K562 (cell line): ENCODE results near the gene FBN1. TPM values are rescaled to one million over a fixed set of nuclear protein-coding genes. Genes with fewer than 3 reads are reported as not detected.

Source experiments
- E4F1 ChIP-seq: fragments of 250-450 bp; sonication (Bioruptor Pico); IDR thresholded peaks from 2 replicates; pipeline ENCODE4 v1.5.0; 2021; ENCODE audit warnings: mild to moderate bottlenecking, borderline replicate concordance
- ELK3 ChIP-seq: fragments of 450-650 bp; formaldehyde crosslinking; IDR thresholded peaks from 2 replicates; pipeline ENCODE4 v1.4.0; 2020; ENCODE audit warnings: mild to moderate bottlenecking
- FOXP1 ChIP-seq: sonication (generic); formaldehyde crosslinking; IDR thresholded peaks from 2 replicates; pipeline ENCODE4 v1.8.0; 2022; ENCODE audit warnings: mild to moderate bottlenecking, missing genetic modification reagents
- GTF2E2 ChIP-seq: fragments of 200-800 bp; sonication (Bioruptor generic); IDR thresholded peaks from 2 replicates; pipeline ENCODE4 v1.6.1; 2016; ENCODE audit warnings: missing genetic modification characterization, missing compliant biosample characterization
- MAFK ChIP-seq: IDR thresholded peaks from 2 replicates; pipeline ENCODE4 v1.6.1; 2011; ENCODE audit warnings: low read length, improper control_type of control experiment
- MYBL2 ChIP-seq, 2 experiments: fragments of 450-650 bp in 1 of 2; sonication (generic) in 1 of 2; formaldehyde crosslinking in 1 of 2; IDR thresholded peaks; 2 replicates each; pipeline versions ENCODE4 v1.6.1 to v1.8.1; 2017 to 2022; ENCODE audit warnings: borderline replicate concordance in 1 of 2, inconsistent platforms in 1 of 2, low read depth in 1 of 2, mild to moderate bottlenecking in 1 of 2, missing genetic modification reagents in 1 of 2, moderate library complexity in 1 of 2
- NFE2L1 ChIP-seq: fragments of 450-650 bp; IDR thresholded peaks from 2 replicates; pipeline ENCODE4 v1.6.1; 2016; ENCODE audit warnings: missing genetic modification characterization, low read depth, mild to moderate bottlenecking, missing compliant biosample characterization, moderate library complexity, borderline replicate concordance
- POLR3A ChIP-seq: IDR thresholded peaks from 2 replicates; pipeline ENCODE4 v1.6.1; 2011; ENCODE audit warnings: borderline replicate concordance, mild to moderate bottlenecking, moderate library complexity; ENCODE audit not compliant: insufficient read length, insufficient read depth; ENCODE audit errors: extremely low read depth
- RBBP5 ChIP-seq: fragments of 200-600 bp; sonication (generic); IDR thresholded peaks from 2 replicates; pipeline ENCODE4 v1.6.1; 2012; ENCODE audit warnings: borderline replicate concordance, mild to moderate bottlenecking, low read length, control low read depth, inconsistent platforms; ENCODE audit not compliant: insufficient read depth, poor library complexity, severe bottlenecking
- RBM22 ChIP-seq: fragments of 200-400 bp; formaldehyde crosslinking; IDR thresholded peaks from 2 replicates; pipeline ENCODE4 v1.6.1; 2018; ENCODE audit warnings: low read length, low read depth; ENCODE audit not compliant: poor library complexity, severe bottlenecking
- SRF ChIP-seq, 2 experiments: fragments of 250-450, 450-650 bp in 1 of 2; sonication (Bioruptor Pico) in 1 of 2; sonication (generic) in 1 of 2; formaldehyde crosslinking; IDR thresholded peaks; 2 replicates each; pipeline versions ENCODE4 v1.5.0 to v1.5.1; 2020 to 2022; ENCODE audit warnings: mild to moderate bottlenecking in 1 of 2, missing genetic modification reagents in 1 of 2
- TCF7 ChIP-seq: sonication (generic); IDR thresholded peaks from 2 replicates; pipeline ENCODE4 v1.6.1; 2016; ENCODE audit warnings: antibody characterized with exemption, borderline replicate concordance
- ZBTB9 ChIP-seq: fragments of 450-650 bp; formaldehyde crosslinking; IDR thresholded peaks from 2 replicates; pipeline ENCODE4 v1.4.0; 2020; ENCODE audit warnings: mild to moderate bottlenecking, moderate library complexity
- ZHX1 ChIP-seq: fragments of 150-350 bp; conservative IDR thresholded peaks from 2 replicates; pipeline ENCODE4 v1.6.1; 2014; ENCODE audit warnings: low read length
- ZNF121 ChIP-seq: sonication (generic); formaldehyde crosslinking; conservative IDR thresholded peaks from 2 replicates; pipeline ENCODE4 v1.8.0; 2022; ENCODE audit warnings: missing genetic modification reagents
- ZNF217 ChIP-seq: sonication (generic); formaldehyde crosslinking; IDR thresholded peaks from 2 replicates; pipeline ENCODE4 v1.8.0; 2022; ENCODE audit warnings: mild to moderate bottlenecking, missing genetic modification reagents
- ZNF282 ChIP-seq: sonication (generic); formaldehyde crosslinking; IDR thresholded peaks from 2 replicates; pipeline ENCODE4 v1.8.1; 2023; ENCODE audit warnings: missing genetic modification reagents
- ZNF764 ChIP-seq: fragments of 250-450 bp; sonication (Bioruptor Pico); IDR thresholded peaks from 2 replicates; pipeline ENCODE4 v1.4.0; 2020; ENCODE audit warnings: low read depth, mild to moderate bottlenecking, moderate library complexity
- ZZZ3 ChIP-seq: fragments of 450-650 bp; IDR thresholded peaks from 2 replicates; pipeline ENCODE4 v1.6.1; 2016; ENCODE audit warnings: antibody characterized with exemption, mild to moderate bottlenecking, moderate library complexity
- polyA plus RNA-seq, 8 experiments: library from polyadenylated mRNA; depleted of rRNA in 4 of 8; stranded (reverse) in 5 of 8; unstranded in 3 of 8; fragments of >200 nt; fragmentation: Nextera tagmentation in 2 of 8; fragmentation: Illumina TruSeq in 1 of 8; extraction: Ambion mirVana in 2 of 8; extraction: Trizol in 1 of 8; gene quantifications; 2 replicates each; pipeline versions ENCODE4 v1.2.1 to v1.2.3, GENCODE V29; 2011 to 2014; ENCODE audit warnings: inconsistent platforms in 1 of 8, missing spikeins in 1 of 8
- total RNA-seq, 7 experiments: library from RNA; depleted of rRNA in 6 of 7; stranded (reverse); fragments of >200 nt in 6 of 7; fragmentation: Illumina TruSeq in 2 of 7; extraction: Trizol in 2 of 7; gene quantifications; 2 replicates each; pipeline versions ENCODE4 v1.2.1 to v1.2.3, GENCODE V29; 2011 to 2021; ENCODE audit warnings: low replicate concordance in 1 of 7

FBN1 gene
- total and polyA plus RNA-seq, 9 of the 15 experiments (the other 6 are each of a cell fraction or from before 2014, with no cell fraction given) = 0.15 to 1.2 (median 0.60) TPM

GRCh38 chr15:48579945-48580671 lies 65.4 kb downstream of the FBN1 start (continued):
- TF ChIP-seq SRF (CRISPR knock-in tag; IDR thresholded peaks at IDR 0.05) = no peak
- no peak for TF ChIP-seq ZZZ3
- no peak for TF ChIP-seq FOXP1
- TF ChIP-seq ELK3 (CRISPR knock-in tag) = no peak
- no peak for TF ChIP-seq ZNF217 (CRISPR knock-in tag)
- no peak for TF ChIP-seq RBBP5
- TF ChIP-seq ZBTB9 (CRISPR knock-in tag) = no peak
- no peak for TF ChIP-seq TCF7
- no peak for TF ChIP-seq E4F1
- TF ChIP-seq MAFK = peak; percentile 40; the same call in 1 of the 2 replicates
- TF ChIP-seq ZNF121 (CRISPR knock-in tag) = no peak
- TF ChIP-seq ZNF282 (CRISPR knock-in tag) = no peak
- TF ChIP-seq NFE2L1 (tag) = no peak
- TF ChIP-seq RBM22 = no peak
- TF ChIP-seq ZHX1 = no peak
- TF ChIP-seq GTF2E2 (tag) = no peak
- TF ChIP-seq ZNF764 (CRISPR knock-in tag) = no peak
- TF ChIP-seq MYBL2 (IDR thresholded peaks at IDR 0.05; ENCODE audit: low read depth) = no peak
- no peak for TF ChIP-seq MYBL2 (CRISPR knock-in tag; IDR thresholded peaks at IDR 0.05; ENCODE audit: borderline replicate concordance)
- TF ChIP-seq POLR3A = no peak
